Measurements from ENCODE around the gene SLC43A1. TPM values are rescaled to one million over a fixed set of nuclear protein-coding genes. Genes with fewer than 3 reads are reported as not detected.
A peak's percentile ranks its signal among the peaks of the same experiment; 100 is the strongest.

Gene SLC43A1
- total RNA-seq, 1 donor from 2014 or later: 5.2 TPM

- Mint-ChIP-seq H3K27me3 (ENCODE audit: unreplicated experiment) (peaks cover 28% of the 10 kb centered on the region), H3K27ac (ENCODE audit: unreplicated experiment) (peak overlapping the region; percentile 78), H3K9me3 (ENCODE audit: unreplicated experiment) (peaks cover 25% of the 10 kb centered on the region), H3K4me3 (ENCODE audit: unreplicated experiment) (peak overlapping the region; percentile 84), H3K36me3 (ENCODE audit: unreplicated experiment) (peaks cover 5% of the 10 kb centered on the region), H3K4me1 (ENCODE audit: low read depth, unreplicated experiment) (peaks cover 38% of the 10 kb centered on the region)
- no peak for TF ChIP-seq CTCF (IDR thresholded peaks at IDR 0.05; ENCODE audit: partially characterized antibody, unreplicated experiment)
- DNase-seq: no peak
Observed at GRCh38 chr11:57481315-57481714, 34.2 kb downstream of the SLC43A1 start.

- Mint-ChIP-seq H3K36me3 (ENCODE audit: unreplicated experiment) (peaks cover 5% of the 10 kb centered on the region), H3K4me3 (ENCODE audit: unreplicated experiment) (peak overlapping the region; percentile 66), H3K27ac (ENCODE audit: unreplicated experiment) (peak overlapping the region; percentile 85), H3K9me3 (ENCODE audit: unreplicated experiment) (peaks cover 28% of the 10 kb centered on the region), H3K27me3 (ENCODE audit: unreplicated experiment) (peaks cover 29% of the 10 kb centered on the region), H3K4me1 (ENCODE audit: low read depth, unreplicated experiment) (peaks cover 42% of the 10 kb centered on the region)
- peak; percentile 75 for TF ChIP-seq CTCF (IDR thresholded peaks at IDR 0.05; ENCODE audit: partially characterized antibody, unreplicated experiment)
- DNase-seq: peak; percentile 94
Observed at GRCh38 chr11:57480409-57481137, 34.9 kb downstream of the SLC43A1 start.

GRCh38 chr11:57479911-57480310, 35.6 kb downstream of the SLC43A1 start:
- Mint-ChIP-seq H3K27ac (ENCODE audit: unreplicated experiment) (peak overlapping the region; percentile 85), H3K27me3 (ENCODE audit: unreplicated experiment) (peaks cover 32% of the 10 kb centered on the region), H3K9me3 (ENCODE audit: unreplicated experiment) (peaks cover 30% of the 10 kb centered on the region), H3K36me3 (ENCODE audit: unreplicated experiment) (peaks cover 5% of the 10 kb centered on the region), H3K4me3 (ENCODE audit: unreplicated experiment) (peak overlapping the region; percentile 66), H3K4me1 (ENCODE audit: low read depth, unreplicated experiment) (peaks cover 46% of the 10 kb centered on the region)
- DNase-seq: no peak
- TF ChIP-seq CTCF (IDR thresholded peaks at IDR 0.05; ENCODE audit: partially characterized antibody, unreplicated experiment): no peak

GRCh38 chr11:57479021-57479663, 36.4 kb downstream of the SLC43A1 start:
- TF ChIP-seq CTCF (IDR thresholded peaks at IDR 0.05; ENCODE audit: partially characterized antibody, unreplicated experiment): no peak
- peak; percentile 56 for DNase-seq
- peak overlapping the region; percentile 72 for H3K27ac Mint-ChIP-seq (ENCODE audit: unreplicated experiment)
- peaks cover 48% of the 10 kb centered on the region for H3K4me1 Mint-ChIP-seq (ENCODE audit: low read depth, unreplicated experiment)
- peaks cover 32% of the 10 kb centered on the region for H3K27me3 Mint-ChIP-seq (ENCODE audit: unreplicated experiment)
- H3K36me3 Mint-ChIP-seq (ENCODE audit: unreplicated experiment): peaks cover 5% of the 10 kb centered on the region
- peak overlapping the region; percentile 65 for H3K4me3 Mint-ChIP-seq (ENCODE audit: unreplicated experiment)
- peaks cover 30% of the 10 kb centered on the region for H3K9me3 Mint-ChIP-seq (ENCODE audit: unreplicated experiment)

Data from glutamatergic neuron (in vitro differentiated cells).